Measurements from ENCODE around the gene BEND6.

DNA sequence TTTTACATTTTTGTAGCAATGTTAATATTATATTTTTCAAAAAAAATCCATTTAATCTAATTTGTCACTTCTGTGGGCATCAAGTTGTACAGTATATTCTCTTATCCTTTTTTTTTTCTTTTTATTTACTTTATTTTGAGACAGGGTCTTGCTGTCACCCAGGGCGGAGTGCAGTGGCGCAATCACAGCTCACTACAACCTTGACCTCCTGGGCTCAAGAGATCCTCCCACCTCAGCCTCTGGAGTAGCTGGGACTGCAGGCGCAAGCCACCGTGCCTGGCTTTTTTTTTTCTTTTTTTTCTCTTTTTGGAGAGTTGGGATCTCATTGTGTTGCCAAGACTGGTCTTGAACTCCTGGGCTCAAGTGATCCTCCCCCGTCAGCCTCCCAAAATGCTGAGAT is 14.4 kb upstream of the BEND6 start:
- TF ChIP-seq, protein P1, sequence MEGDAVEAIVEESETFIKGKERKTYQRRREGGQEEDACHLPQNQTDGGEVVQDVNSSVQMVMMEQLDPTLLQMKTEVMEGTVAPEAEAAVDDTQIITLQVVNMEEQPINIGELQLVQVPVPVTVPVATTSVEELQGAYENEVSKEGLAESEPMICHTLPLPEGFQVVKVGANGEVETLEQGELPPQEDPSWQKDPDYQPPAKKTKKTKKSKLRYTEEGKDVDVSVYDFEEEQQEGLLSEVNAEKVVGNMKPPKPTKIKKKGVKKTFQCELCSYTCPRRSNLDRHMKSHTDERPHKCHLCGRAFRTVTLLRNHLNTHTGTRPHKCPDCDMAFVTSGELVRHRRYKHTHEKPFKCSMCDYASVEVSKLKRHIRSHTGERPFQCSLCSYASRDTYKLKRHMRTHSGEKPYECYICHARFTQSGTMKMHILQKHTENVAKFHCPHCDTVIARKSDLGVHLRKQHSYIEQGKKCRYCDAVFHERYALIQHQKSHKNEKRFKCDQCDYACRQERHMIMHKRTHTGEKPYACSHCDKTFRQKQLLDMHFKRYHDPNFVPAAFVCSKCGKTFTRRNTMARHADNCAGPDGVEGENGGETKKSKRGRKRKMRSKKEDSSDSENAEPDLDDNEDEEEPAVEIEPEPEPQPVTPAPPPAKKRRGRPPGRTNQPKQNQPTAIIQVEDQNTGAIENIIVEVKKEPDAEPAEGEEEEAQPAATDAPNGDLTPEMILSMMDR (IDR thresholded peaks at IDR 0.05) = no peak
- no peak for TF ChIP-seq POLR2A (IDR thresholded peaks at IDR 0.05)

Data from body of pancreas (tissue), 4 donors.